Muscle of leg (tissue), 11 donors: ENCODE data around the gene PARPBP. TPM values are rescaled to one million over a fixed set of nuclear protein-coding genes. Genes with fewer than 3 reads are reported as not detected.
"Not testable (repeated sequence)": the region's sequence is repeated elsewhere in the genome, so short reads cannot be mapped to it uniquely, and the experiment has no call there.

Experiments
- DNase-seq: peaks from one replicate; pipeline ENCODE4 v3.0.0; 2013
- H3K27ac ChIP-seq: one replicate; pipeline ENCODE4 v1.5.1; 2013; ENCODE audit warnings: mild to moderate bottlenecking, low read length, control low read depth
- H3K27me3 ChIP-seq: one replicate; pipeline ENCODE4 v1.6.1; 2013; ENCODE audit warnings: low read length; ENCODE audit not compliant: control insufficient read depth, insufficient read depth
- H3K36me3 ChIP-seq: one replicate; pipeline ENCODE4 v1.6.1; 2013; ENCODE audit warnings: low read length; ENCODE audit not compliant: control insufficient read depth, insufficient read depth
- H3K4me1 ChIP-seq: one replicate; pipeline ENCODE4 v1.6.1; 2013; ENCODE audit warnings: low read length; ENCODE audit not compliant: control insufficient read depth, insufficient read depth
- H3K4me3 ChIP-seq: one replicate; pipeline ENCODE4 v1.5.1; 2013; ENCODE audit warnings: low read length, control low read depth
- H3K9me3 ChIP-seq: replicated peaks from 2 replicates; pipeline ENCODE4 v1.6.1; 2013; ENCODE audit warnings: low read depth, low read length; ENCODE audit not compliant: control insufficient read depth
- WGBS: methylation state at CpG from one replicate; pipeline ENCODE4 v1.1.5; 2013; ENCODE audit warnings: missing lambda C conversion rate; ENCODE audit not compliant: insufficient coverage; 5-methylcytosine and 5-hydroxymethylcytosine counted together
- polyA plus RNA-seq, 8 donors: library from polyadenylated mRNA; unstranded; fragments of 120-200 nt; gene quantifications; one replicate each; pipeline versions ENCODE4 v1.2.1 to v1.2.3, GENCODE V29; 2013; ENCODE audit warnings: inconsistent platforms in 1 of 8, low replicate concordance in 1 of 8; ENCODE audit not compliant: insufficient read length in 8 of 8, insufficient read depth in 1 of 8
- total RNA-seq: library from RNA; stranded (reverse); fragments of 120-200 nt; gene quantifications from one replicate; pipeline ENCODE4 v1.2.4, GENCODE V29; 2013

The PARPBP gene
- total and polyA plus RNA-seq, 9 donors: 5.5 to 9.8 (median 7.1) TPM

DNA sequence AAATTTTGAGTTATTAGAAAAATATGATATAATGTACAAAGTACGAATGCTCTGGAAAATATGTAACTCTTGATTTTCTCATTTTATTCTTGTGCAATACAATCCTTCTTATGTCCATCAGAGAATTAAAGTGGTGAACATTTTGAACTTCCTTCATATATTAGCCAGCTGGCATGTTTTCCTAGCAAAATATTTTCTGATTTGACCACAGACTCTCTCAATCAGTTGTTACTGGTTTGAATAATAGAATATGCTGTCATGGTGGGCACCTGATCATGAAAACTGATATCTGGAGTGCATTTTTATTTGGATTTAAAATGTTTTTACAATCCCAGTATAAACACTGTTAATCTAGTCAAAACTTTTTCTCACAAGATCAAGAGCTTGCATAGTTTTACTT lies 24.2 kb downstream of the PARPBP start:
- no peaks in the 10 kb centered on the region for H3K9me3 ChIP-seq
- no peak overlapping the region for H3K27ac ChIP-seq
- H3K27me3 ChIP-seq: no peaks in the 10 kb centered on the region
- no peak for DNase-seq
- no peaks in the 10 kb centered on the region for H3K36me3 ChIP-seq
- no peak overlapping the region for H3K4me3 ChIP-seq
- no CpG with 5 or more reads among the region's 1 CpG for WGBS
- no peaks in the 10 kb centered on the region for H3K4me1 ChIP-seq

DNA sequence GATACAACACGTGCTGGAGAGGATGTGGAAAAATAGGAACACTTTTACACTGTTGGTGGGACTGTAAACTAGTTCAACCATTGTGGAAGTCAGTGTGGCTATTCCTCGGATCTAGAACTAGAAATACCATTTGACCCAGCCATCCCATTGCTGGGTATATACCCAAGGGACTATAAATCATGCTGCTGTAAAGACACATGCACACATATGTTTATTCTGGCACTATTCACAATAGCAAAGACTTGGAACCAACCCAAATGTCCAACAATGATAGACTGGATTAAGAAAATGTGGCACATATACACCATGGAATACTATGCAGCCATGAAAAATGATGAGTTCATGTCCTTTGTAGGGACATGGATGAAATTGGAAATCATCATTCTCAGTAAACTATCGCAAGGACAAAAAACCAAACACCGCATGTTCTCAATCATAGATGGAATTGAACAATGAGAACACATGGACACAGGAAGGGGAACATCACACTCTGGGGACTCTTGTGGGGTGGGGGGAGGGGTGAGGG lies 27.1 kb downstream of the PARPBP start:
- not testable (repeated sequence) for H3K27ac ChIP-seq, H3K4me1 ChIP-seq, H3K9me3 ChIP-seq, DNase-seq, H3K36me3 ChIP-seq, H3K27me3 ChIP-seq, H3K4me3 ChIP-seq
- WGBS: no CpG with 5 or more reads among the region's 4 CpGs

DNA sequence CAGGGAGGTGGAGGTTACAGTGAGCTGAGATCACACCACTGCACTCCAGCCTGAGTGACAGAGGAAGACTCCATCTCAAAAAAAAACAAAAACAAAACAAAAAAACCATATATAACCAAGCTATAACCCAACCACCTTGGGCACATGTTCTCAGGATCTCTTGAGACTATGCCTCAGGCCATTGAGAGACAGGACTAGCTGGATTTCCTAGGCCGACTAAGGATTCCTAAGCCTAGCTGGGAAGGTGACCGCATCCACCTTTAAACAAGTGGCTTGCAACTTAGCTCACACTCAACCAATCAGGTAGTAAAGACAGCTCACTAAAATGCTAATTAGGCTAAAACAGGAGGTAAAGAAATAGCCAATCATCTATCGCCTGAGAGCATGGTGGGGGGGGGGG lies 35.2 kb downstream of the PARPBP start:
- not testable (repeated sequence) for H3K9me3 ChIP-seq, H3K4me1 ChIP-seq, H3K27ac ChIP-seq, DNase-seq, H3K27me3 ChIP-seq, H3K36me3 ChIP-seq, H3K4me3 ChIP-seq
- whole genome bisulfite sequencing: no CpG with 5 or more reads among the region's 3 CpGs

DNA sequence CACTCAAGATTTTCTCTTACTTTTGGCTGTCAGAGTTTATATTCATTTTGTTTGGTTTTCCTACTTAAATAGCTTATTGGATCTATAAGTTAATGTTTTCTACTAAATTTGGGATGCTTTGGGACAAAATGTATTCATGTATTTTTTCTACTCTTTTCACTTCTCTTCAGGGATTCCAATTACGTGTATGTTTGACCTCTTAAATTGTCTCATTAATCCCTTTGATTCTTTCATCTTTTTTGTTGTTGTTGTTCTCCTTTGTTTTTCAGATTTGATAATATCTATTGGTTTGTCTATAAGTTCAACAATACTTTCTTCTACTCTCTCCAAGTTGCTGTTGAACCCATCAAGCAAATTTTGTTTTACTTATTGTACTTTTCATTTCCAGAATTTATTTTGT lies 43.4 kb downstream of the PARPBP start:
- Histone ChIP-seq H3K9me3 (no peaks in the 10 kb centered on the region), H3K4me3 (no peak overlapping the region), H3K27me3 (no peaks in the 10 kb centered on the region), H3K36me3 (no peaks in the 10 kb centered on the region), H3K27ac (no peak overlapping the region), H3K4me1 (no peaks in the 10 kb centered on the region)
- WGBS: no CpG with 5 or more reads among the region's 1 CpG
- no peak for DNase-seq

DNA sequence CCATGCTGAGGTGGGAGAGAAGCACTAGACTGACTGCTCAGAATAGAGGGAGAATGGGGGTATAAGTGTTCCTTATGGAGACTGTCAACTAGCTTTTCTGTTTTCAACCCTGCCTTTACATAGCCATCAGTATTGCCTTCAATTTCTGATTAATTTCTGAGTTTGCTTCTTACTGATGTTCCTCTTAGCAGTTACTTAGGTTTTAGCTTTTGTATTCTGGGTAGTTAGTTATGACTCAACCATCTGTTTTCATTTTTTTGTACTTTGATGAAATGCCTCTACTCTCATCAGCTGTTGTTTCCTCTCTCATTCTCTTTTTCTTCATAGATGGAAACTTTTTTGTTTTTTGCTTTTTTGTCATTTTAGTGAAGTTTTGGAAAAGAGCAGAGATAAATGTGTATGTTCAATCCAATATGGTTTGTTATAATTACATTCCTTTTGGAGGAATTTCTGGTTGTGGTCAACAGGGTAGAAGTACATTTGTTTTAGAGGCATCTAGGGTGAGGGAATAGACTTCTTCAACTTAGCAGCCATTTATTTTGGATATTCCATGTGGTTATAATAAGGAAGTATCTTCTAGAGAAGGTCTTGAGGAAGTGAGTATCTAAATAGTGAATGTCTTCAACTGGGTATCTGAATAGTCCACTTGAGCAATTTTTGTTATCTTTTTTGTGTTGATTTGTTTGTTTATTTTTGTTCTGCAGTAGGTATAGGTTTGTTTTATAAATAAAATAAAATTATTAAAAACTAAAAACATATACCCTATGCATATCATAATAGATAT lies 48.0 kb downstream of the PARPBP start:
- Histone ChIP-seq H3K27ac (no peak overlapping the region), H3K27me3 (no peaks in the 10 kb centered on the region), H3K4me3 (no peak overlapping the region), H3K36me3 (no peaks in the 10 kb centered on the region), H3K9me3 (no peaks in the 10 kb centered on the region), H3K4me1 (no peaks in the 10 kb centered on the region)
- no peak for DNase-seq

DNA sequence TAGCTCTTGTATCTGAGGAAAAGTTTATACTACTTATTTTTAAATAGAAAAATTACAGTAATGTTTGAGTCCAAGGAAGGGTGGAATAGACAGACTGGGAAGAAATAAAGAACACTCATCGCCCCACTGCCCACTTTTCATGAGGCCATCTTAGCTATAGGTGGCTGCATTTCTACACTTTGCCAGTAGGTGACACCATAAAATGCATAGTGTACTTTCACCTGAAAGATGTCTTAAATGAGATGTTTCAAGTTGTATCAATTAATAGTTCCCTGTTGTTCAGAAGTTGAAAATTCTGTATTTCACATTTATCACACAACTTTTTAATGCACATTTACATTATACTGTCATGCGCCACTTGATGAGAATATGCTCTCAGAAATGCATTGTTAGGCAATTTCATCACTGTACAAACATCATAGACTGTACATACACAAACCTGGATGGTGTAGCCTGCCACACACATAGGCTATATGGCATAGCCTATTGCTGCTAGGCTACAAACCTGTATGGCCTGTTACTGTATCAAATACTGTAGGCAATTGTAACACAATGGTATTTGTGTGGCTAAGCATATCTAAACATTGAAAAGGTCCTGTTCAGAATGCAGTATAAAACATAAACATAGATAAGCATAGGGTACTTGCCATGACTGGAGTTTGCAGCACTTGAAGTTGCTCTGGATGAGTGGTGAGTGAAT lies 50.1 kb downstream of the PARPBP start:
- no peaks in the 10 kb centered on the region for H3K9me3 ChIP-seq
- H3K4me3 ChIP-seq: no peak overlapping the region
- H3K4me1 ChIP-seq: no peaks in the 10 kb centered on the region
- H3K27me3 ChIP-seq: no peaks in the 10 kb centered on the region
- DNase-seq: peak; percentile 55
- no peaks in the 10 kb centered on the region for H3K36me3 ChIP-seq
- WGBS: 88% methylated on average over 1 of the region's 2 CpGs
- no peak overlapping the region for H3K27ac ChIP-seq

DNA sequence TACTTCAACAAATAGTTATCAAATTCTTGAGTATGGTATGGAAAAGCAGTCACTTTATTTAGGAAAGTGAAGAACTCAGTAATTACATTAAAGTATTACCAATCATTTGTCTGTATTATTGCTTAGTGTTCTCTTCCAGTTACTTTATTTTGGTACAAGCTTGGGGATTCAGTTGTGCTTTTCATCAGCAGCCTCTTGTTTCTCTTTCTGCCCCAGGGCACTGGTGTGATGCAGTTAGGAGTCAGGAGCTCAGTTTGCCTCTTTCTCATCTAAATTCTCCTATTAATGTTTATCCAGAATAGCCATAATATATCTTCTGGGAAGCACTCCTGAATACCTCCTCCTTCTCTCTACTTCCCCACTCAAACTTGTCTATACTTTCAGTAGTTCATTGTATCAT lies 52.0 kb downstream of the PARPBP start:
- Histone ChIP-seq H3K36me3 (no peaks in the 10 kb centered on the region), H3K9me3 (no peaks in the 10 kb centered on the region), H3K4me1 (no peaks in the 10 kb centered on the region), H3K4me3 (no peak overlapping the region), H3K27ac (peak overlapping the region; percentile 39), H3K27me3 (no peaks in the 10 kb centered on the region)
- DNase-seq: no peak

DNA sequence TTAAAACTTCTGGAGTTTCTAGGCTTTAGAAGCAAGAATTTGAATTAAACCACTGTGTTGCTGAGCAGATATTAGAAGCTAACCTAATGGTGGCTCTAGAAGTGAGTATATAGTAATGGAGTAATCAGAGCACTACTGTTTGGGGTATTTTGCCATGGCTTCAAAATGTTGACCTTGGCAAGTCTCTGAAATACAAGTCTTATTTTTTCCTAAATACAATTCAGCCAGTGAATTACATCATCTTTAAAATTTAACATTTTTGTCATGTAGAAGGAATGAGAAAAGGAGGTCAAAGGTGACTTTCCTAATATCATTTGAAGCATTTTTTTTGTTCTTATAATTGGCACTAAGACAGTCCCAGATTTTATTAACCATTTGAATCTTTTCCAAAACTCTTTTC lies 52.5 kb downstream of the PARPBP start:
- H3K27me3 ChIP-seq: no peaks in the 10 kb centered on the region
- DNase-seq: peak; percentile 76
- H3K4me3 ChIP-seq: no peak overlapping the region
- no peaks in the 10 kb centered on the region for H3K4me1 ChIP-seq
- no peaks in the 10 kb centered on the region for H3K36me3 ChIP-seq
- peak overlapping the region; percentile 39 for H3K27ac ChIP-seq
- H3K9me3 ChIP-seq: no peaks in the 10 kb centered on the region

DNA sequence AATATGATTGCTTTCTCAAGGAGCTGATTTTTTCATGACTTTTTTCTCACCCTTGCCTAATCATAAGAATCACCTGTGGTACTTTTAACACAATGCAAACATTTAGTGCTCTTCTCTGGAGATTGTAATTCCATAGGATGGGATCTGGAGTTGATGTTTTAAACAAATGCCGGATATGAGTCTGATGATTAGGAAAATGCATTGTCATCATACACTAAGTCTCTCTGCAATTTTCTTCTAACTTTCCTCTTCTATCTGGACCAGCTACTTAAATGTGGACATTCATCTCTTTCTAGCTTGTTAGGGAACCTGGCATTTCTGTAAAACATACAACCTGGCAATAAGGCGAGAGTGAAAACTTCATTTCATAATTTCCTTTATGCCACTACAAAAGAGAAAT lies 54.1 kb downstream of the PARPBP start:
- H3K36me3 ChIP-seq: no peaks in the 10 kb centered on the region
- DNase-seq: peak; percentile 10
- no peaks in the 10 kb centered on the region for H3K4me1 ChIP-seq
- H3K27me3 ChIP-seq: no peaks in the 10 kb centered on the region
- WGBS: no CpG with 5 or more reads among the region's 2 CpGs
- no peak overlapping the region for H3K4me3 ChIP-seq
- H3K27ac ChIP-seq: no peak overlapping the region
- no peaks in the 10 kb centered on the region for H3K9me3 ChIP-seq

DNA sequence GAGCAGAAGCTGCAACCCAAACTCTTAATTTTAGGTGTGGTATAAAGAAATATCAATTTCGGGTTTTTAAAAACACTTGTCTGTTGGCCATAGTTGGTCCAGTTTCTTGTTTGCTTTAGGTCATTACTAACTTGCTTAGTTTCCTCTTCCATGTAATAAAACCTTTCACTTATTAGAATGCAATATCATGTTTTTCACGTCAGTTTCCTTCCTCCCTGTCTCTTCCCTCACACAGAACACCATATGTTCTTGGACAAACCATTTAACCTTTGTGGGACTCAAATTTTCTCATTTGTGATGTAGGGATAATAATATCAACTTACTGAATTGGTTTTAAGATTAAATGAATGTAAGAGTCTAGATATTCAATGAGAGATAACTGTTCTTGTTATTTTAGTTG lies 54.8 kb downstream of the PARPBP start:
- no peaks in the 10 kb centered on the region for H3K36me3 ChIP-seq
- H3K27ac ChIP-seq: no peak overlapping the region
- H3K4me1 ChIP-seq: no peaks in the 10 kb centered on the region
- no peak overlapping the region for H3K4me3 ChIP-seq
- WGBS: no CpG with 5 or more reads among the region's 2 CpGs
- no peak for DNase-seq
- no peaks in the 10 kb centered on the region for H3K27me3 ChIP-seq
- H3K9me3 ChIP-seq: no peaks in the 10 kb centered on the region
